ENCODE data around the gene NFE2L3. TPM values are rescaled to one million over a fixed set of nuclear protein-coding genes. Genes with fewer than 3 reads are reported as not detected.

Gene NFE2L3
- total RNA-seq, 1 experiment from 2014 or later = 40.0 TPM

DNA sequence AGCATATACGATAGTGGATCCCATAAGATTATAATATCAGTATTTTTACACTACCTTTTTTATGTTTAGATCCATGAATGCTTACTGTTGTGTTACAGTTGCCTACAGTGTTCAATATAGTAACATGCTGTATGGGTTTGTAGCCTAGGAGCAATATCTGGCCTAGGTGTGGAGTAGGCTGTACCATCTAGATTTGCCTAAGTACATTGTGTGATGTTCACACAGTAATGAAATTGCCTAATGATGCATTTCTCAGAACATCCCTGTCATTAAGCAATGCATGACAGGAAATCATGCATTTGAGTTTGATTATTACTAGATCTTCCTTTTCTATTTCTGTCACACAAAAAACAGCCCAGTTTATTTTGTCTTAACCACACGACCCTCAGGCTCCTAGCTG, 64.1 kb downstream of the NFE2L3 start:
- Histone ChIP-seq H2AFZ (ENCODE audit: low read length) (no peak overlapping the region), H3K79me2 (ENCODE audit: low read length) (no peaks in the 10 kb centered on the region), H3K9ac (ENCODE audit: low read length) (no peak overlapping the region), H3K4me2 (ENCODE audit: low read length) (no peak overlapping the region), H3K4me1 (ENCODE audit: insufficient read depth, low read length) (no peaks in the 10 kb centered on the region), H3F3A (ENCODE audit: low read length, unreplicated experiment) (no peaks in the 10 kb centered on the region), H3K9me2 (replicated peaks; ENCODE audit: low read length) (no peaks in the 10 kb centered on the region), H3K4me3 (ENCODE audit: low read length) (no peak overlapping the region), H3K9me3 (ENCODE audit: low read length) (no peaks in the 10 kb centered on the region), H4K20me1 (ENCODE audit: low read length) (no peaks in the 10 kb centered on the region), H3K27ac (ENCODE audit: low read length) (no peak overlapping the region), H3K27me3 (ENCODE audit: low read length) (no peaks in the 10 kb centered on the region), H3K36me3 (ENCODE audit: low read depth, low read length) (peaks cover 18% of the 10 kb centered on the region)
- TF ChIP-seq EZH2 (IDR thresholded peaks at IDR 0.05; ENCODE audit: low read length, unreplicated experiment) (no peak), EZH2phosphoT487 (IDR thresholded peaks at IDR 0.05; ENCODE audit: borderline replicate concordance, low read length) (no peak)
- TF ChIP-seq, protein P1, sequence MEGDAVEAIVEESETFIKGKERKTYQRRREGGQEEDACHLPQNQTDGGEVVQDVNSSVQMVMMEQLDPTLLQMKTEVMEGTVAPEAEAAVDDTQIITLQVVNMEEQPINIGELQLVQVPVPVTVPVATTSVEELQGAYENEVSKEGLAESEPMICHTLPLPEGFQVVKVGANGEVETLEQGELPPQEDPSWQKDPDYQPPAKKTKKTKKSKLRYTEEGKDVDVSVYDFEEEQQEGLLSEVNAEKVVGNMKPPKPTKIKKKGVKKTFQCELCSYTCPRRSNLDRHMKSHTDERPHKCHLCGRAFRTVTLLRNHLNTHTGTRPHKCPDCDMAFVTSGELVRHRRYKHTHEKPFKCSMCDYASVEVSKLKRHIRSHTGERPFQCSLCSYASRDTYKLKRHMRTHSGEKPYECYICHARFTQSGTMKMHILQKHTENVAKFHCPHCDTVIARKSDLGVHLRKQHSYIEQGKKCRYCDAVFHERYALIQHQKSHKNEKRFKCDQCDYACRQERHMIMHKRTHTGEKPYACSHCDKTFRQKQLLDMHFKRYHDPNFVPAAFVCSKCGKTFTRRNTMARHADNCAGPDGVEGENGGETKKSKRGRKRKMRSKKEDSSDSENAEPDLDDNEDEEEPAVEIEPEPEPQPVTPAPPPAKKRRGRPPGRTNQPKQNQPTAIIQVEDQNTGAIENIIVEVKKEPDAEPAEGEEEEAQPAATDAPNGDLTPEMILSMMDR (conservative IDR thresholded peaks at IDR 0.05; ENCODE audit: low read depth, low read length) = no peak
- DNase-seq (no peak), ATAC-seq (peak; percentile 32)
- POLR2A ChIA-PET (ENCODE audit: unreplicated experiment) = no interaction called here
- intact Hi-C loops (cut with micrococcal nuclease) = no loop called here
- CTCF ChIA-PET = no interaction called here
- BruUV-seq (replicated peaks) = no TSS peak

DNA sequence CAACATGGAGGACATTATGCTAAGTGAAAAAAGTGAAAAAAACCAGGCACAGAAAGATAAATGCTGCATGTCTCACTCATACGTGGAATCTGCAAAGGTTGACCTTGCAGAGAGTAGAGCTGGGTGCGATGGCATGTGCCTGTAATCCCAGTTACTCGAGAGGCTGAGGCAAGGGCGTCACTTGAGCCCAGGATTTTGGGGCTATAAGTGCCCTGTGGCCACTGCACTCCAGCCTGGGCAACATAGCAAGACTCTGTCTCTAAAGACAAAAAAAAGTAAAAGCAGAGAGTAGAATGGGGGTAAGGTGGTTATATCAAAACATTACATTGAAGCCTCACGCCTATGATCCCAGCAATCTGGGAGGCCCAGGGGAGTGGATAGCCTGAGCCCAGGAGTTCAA, 72.4 kb downstream of the NFE2L3 start:
- Histone ChIP-seq H3F3A (ENCODE audit: low read length, unreplicated experiment) (no peaks in the 10 kb centered on the region), H3K4me3 (ENCODE audit: low read length) (no peak overlapping the region), H3K9me3 (ENCODE audit: low read length) (no peaks in the 10 kb centered on the region), H4K20me1 (ENCODE audit: low read length) (no peaks in the 10 kb centered on the region), H3K9ac (ENCODE audit: low read length) (no peak overlapping the region), H3K4me1 (ENCODE audit: insufficient read depth, low read length) (no peaks in the 10 kb centered on the region), H3K9me2 (replicated peaks; ENCODE audit: low read length) (no peaks in the 10 kb centered on the region), H3K36me3 (ENCODE audit: low read depth, low read length) (no peaks in the 10 kb centered on the region), H3K27ac (ENCODE audit: low read length) (no peak overlapping the region), H2AFZ (ENCODE audit: low read length) (no peak overlapping the region), H3K4me2 (ENCODE audit: low read length) (no peak overlapping the region), H3K27me3 (ENCODE audit: low read length) (no peaks in the 10 kb centered on the region), H3K79me2 (ENCODE audit: low read length) (no peaks in the 10 kb centered on the region)
- no TSS peak for BruUV-seq (replicated peaks)
- POLR2A ChIA-PET (ENCODE audit: unreplicated experiment) = no interaction called here
- no peak for ATAC-seq
- no peak for DNase-seq
- TF ChIP-seq EZH2phosphoT487 (IDR thresholded peaks at IDR 0.05; ENCODE audit: borderline replicate concordance, low read length) (no peak), EZH2 (IDR thresholded peaks at IDR 0.05; ENCODE audit: low read length, unreplicated experiment) (no peak)
- TF ChIP-seq, protein P1 (conservative IDR thresholded peaks at IDR 0.05; ENCODE audit: low read depth, low read length) = no peak
- intact Hi-C loops (cut with micrococcal nuclease) = no loop called here
- CTCF ChIA-PET = no interaction called here

DNA sequence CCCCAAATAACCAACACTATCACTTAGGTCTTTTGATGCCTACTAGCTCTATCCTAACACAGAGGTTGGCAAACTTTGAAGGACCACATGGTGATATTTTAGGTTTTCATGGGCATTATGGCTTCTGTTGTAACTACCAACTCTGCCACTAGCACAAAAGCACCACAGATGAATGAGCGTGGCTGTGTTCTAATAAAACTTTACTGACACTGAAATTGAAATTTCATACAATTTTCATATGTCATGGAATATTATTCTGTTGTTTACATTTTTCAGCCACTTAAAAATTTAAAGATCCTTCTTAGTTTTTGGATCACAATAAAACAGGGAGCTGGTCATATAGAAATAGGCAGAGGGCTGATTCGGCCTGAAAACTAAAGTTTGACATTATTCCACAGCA, 76.0 kb downstream of the NFE2L3 start:
- H2AFZ ChIP-seq (ENCODE audit: low read length) = no peak overlapping the region
- no TSS peak for BruUV-seq (replicated peaks)

More for the DNA sequence above, 76.0 kb downstream of the NFE2L3 start:
- no peak overlapping the region for H3K9ac ChIP-seq (ENCODE audit: low read length)
- no peaks in the 10 kb centered on the region for H3K79me2 ChIP-seq (ENCODE audit: low read length)
- ChIA-PET CTCF (no interaction called here), POLR2A (ENCODE audit: unreplicated experiment) (no interaction called here)
- intact Hi-C loops (cut with micrococcal nuclease) = no loop called here
- H3K9me3 ChIP-seq (ENCODE audit: low read length) = no peaks in the 10 kb centered on the region
- DNase-seq (no peak), ATAC-seq (no peak)
- no peak overlapping the region for H3K27ac ChIP-seq (ENCODE audit: low read length)
- no peaks in the 10 kb centered on the region for H3F3A ChIP-seq (ENCODE audit: low read length, unreplicated experiment)
- TF ChIP-seq EZH2 (IDR thresholded peaks at IDR 0.05; ENCODE audit: low read length, unreplicated experiment) = no peak
- TF ChIP-seq, protein P1 (conservative IDR thresholded peaks at IDR 0.05; ENCODE audit: low read depth, low read length) = no peak
- no peak for TF ChIP-seq EZH2phosphoT487 (IDR thresholded peaks at IDR 0.05; ENCODE audit: borderline replicate concordance, low read length)
- H3K4me3 ChIP-seq (ENCODE audit: low read length) = no peak overlapping the region
- H3K27me3 ChIP-seq (ENCODE audit: low read length) = 0 out of 2 replicates have a peak, but pooled peaks cover 2% of the 10 kb centered on the region
- H4K20me1 ChIP-seq (ENCODE audit: low read length) = no peaks in the 10 kb centered on the region
- H3K4me1 ChIP-seq (ENCODE audit: insufficient read depth, low read length) = no peaks in the 10 kb centered on the region
- H3K36me3 ChIP-seq (ENCODE audit: low read depth, low read length) = no peaks in the 10 kb centered on the region
- no peaks in the 10 kb centered on the region for H3K9me2 ChIP-seq (replicated peaks; ENCODE audit: low read length)
- H3K4me2 ChIP-seq (ENCODE audit: low read length) = no peak overlapping the region
